GM19025 (cell line): ENCODE measurements around the gene TMED6.
"Not testable (repeated sequence)": the region's sequence is repeated elsewhere in the genome, so short reads cannot be mapped to it uniquely, and the experiment has no call there.

Experiments used
- ATAC-seq: cut with Tn5 transposase; IDR thresholded peaks from one replicate; pipeline ENCODE4 v1.9.1; 2021; ENCODE audit warnings: mild to moderate bottlenecking, low read depth, moderate library complexity; ENCODE audit not compliant: unreplicated experiment

The TMED6 gene

DNA sequence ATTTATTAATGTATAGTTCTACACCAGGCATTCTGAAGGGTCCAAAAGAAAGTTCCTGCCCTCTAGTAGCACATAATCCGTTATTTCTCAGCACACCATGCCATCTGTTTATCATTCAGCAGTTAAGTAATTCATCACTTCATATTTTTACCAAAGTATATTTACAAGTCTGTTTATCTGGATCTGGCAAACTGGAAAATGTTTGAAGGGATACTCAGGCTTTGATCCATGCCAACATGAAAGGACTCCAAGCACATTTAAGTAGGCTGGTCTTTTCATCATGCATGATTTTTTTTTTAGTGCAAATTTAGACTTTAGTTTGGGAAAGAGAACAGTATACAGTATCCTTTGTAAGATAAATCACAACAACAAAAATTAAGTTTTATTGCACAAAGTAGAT, 44.5 kb downstream of the TMED6 start:
- ATAC-seq, result no peak

DNA sequence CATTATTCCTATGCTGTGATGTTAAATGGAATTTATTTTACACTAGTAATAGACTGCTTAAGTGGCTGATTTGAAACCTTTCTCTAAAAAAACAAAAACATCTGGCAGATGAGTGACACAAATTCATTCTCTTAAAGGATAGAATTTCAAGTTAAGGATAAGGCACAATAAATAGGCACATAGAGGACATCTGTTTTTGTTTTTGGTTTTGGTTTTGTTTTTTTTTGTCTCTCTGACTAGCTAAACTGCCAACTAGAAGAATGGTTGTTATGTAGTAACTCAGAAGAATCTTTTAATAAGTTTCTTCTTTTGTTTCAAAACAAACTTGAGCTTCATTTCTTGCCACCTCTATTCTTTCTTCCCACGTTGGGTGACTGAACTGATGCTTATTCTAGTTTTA, 45.6 kb downstream of the TMED6 start:
- no peak for ATAC-seq

- ATAC-seq, result no peak
These were observed 49.3 kb downstream of the TMED6 start for GRCh38 chr16:69302301-69302700.

- no peak for ATAC-seq
These were observed 49.7 kb downstream of the TMED6 start for GRCh38 chr16:69301861-69302260.

DNA sequence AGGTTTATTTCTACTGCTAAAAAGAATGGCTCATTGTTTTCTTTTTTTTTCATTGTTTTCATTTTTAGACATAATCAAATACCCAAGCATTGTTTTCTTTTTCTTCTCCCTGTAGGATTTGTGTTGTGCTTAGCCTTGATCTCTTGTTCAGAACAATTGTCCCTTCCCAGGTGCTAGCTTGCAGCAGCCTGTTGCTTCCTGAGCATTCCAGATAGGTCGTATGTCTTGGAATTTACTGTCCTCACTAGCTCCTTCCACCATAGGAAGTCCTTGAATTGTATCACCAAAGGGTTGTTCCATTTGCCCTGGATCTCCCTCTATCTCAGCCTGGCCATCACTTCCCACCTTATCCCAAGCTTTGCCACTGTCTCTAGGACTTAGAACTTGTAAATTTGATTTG, 50.4 kb downstream of the TMED6 start:
- ATAC-seq, result no peak

DNA sequence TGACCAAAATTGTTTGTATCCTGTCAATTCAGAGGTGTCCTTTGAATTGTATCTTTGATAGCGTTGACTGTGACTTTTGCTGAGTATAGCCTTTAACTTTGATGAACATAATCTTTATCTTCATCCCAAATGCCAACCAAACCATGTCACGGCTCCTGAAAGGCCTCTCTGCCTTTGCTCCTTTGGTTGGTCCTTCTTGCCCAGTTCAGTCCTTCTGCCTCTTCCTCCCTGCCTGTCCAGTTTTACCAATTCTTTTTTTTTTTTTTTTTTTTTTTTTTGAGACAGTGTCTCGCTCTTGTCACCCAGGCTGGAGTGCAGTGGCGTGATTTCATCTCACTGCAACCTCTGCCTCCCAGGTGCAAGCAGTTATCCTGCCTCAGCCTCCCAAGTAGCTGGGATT, 53.3 kb downstream of the TMED6 start:
- no peak for ATAC-seq

DNA sequence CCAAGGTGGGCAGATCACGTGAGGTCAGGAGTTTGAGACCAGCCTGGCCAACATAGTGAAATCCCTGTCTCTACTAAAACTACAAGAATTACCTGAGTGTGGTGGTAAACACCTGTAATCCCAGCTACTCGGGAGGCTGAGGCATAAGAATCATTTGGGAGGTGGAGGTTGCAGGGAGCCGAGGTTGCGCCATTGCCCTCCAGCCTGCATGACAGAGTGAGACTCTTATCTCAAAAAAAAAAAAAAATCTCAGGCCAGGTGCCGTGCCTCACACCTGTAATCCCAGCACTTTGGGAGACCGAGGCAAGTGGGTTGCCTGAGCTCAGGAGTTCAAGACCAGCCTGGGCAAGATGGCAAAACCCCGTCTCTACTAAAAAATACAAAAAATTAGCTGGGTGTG, 54.8 kb downstream of the TMED6 start:
- ATAC-seq, result not testable (repeated sequence)

DNA sequence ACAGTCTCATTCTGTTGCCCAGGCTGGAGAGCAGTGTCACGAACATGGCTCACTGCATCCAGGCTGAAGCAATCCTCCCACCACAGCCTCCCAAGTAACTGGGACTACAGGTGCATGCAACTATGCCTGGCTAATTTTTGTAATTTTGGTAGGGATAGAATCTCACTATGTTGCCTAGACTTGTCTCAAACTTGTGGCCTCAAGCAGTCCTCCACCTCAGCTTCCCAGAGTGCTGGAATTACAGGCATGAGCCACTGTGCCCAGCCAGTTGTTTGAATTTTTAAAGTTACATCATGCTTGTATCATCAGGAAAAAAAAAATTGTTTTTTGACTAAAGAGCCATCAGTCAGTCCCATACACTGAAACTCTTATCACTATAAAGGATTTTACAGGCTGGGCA, 57.5 kb downstream of the TMED6 start:
- ATAC-seq, result no peak

DNA sequence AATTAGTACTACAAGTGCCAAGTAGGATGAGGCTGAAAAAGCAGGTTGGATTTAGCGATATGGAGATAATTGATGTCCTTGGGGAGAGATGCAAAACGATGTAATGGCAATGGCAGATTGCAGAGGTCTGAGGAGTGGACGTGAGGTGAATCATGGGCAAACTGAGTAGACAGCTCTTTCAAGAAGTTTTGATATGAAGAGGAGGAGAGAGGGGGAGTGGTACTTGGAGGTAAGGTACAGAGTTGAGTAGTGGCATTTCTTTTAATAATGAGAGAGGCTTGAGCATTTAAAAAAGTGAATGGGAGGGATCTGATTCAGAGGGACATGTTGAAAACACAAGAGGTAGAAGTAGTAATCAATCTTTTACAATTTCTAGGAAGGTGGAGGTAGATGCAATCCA, 58.2 kb downstream of the TMED6 start:
- no peak for ATAC-seq
